NT2/D1 (cell line): ENCODE data around the gene C5orf63.

Experiments
- DNase-seq: peaks from one replicate; pipeline ENCODE4 v3.0.0-alpha.2; 2011; ENCODE audit warnings: low read depth, low spot score
- H3K27me3 ChIP-seq: 2 replicates; pipeline ENCODE4 v1.6.0; 2011; ENCODE audit warnings: mild to moderate bottlenecking; ENCODE audit not compliant: insufficient read length, insufficient read depth
- H3K36me3 ChIP-seq: 2 replicates; pipeline ENCODE4 v1.6.1; 2011; ENCODE audit warnings: mild to moderate bottlenecking, low read length, mixed read lengths; ENCODE audit not compliant: insufficient read depth, insufficient read length
- H3K4me1 ChIP-seq: 2 replicates; pipeline ENCODE4 v1.5.1; 2011; ENCODE audit not compliant: insufficient read depth, insufficient read length
- H3K4me3 ChIP-seq: 2 replicates; pipeline ENCODE4 v1.5.1; 2011; ENCODE audit warnings: low read depth; ENCODE audit not compliant: insufficient read length
- H3K9ac ChIP-seq: 2 replicates; pipeline ENCODE4 v1.6.0; 2011; ENCODE audit warnings: low read depth; ENCODE audit not compliant: insufficient read length
- H3K9me3 ChIP-seq: 2 replicates; pipeline ENCODE4 v1.5.1; 2011; ENCODE audit warnings: mild to moderate bottlenecking, low read length; ENCODE audit not compliant: insufficient read depth
- SUZ12 ChIP-seq: IDR thresholded peaks from 2 replicates; pipeline ENCODE4 v1.6.1; 2011; ENCODE audit not compliant: insufficient read length, insufficient read depth; ENCODE audit errors: extremely low read depth
- YY1 ChIP-seq: IDR thresholded peaks from 2 replicates; pipeline ENCODE4 v1.6.1; 2011; ENCODE audit not compliant: insufficient read length, insufficient read depth
- ZNF274 ChIP-seq: IDR thresholded peaks from 2 replicates; pipeline ENCODE4 v1.6.1; 2011; ENCODE audit warnings: mild to moderate bottlenecking, low read depth, low read length

Gene C5orf63

GRCh38 chr5:127085796-127086195 lies 12.5 kb upstream of the C5orf63 start:
- Histone ChIP-seq H3K27me3 (no peaks in the 10 kb centered on the region), H3K4me1 (no peaks in the 10 kb centered on the region), H3K9ac (no peak overlapping the region), H3K9me3 (no peaks in the 10 kb centered on the region), H3K36me3 (no peaks in the 10 kb centered on the region), H3K4me3 (no peak overlapping the region)
- TF ChIP-seq SUZ12 (no peak), ZNF274 (no peak)
- DNase-seq = no peak

GRCh38 chr5:127085371-127085770 lies 12.1 kb upstream of the C5orf63 start:
- DNase-seq = no peak
- H3K4me1 ChIP-seq = no peaks in the 10 kb centered on the region
- H3K27me3 ChIP-seq = no peaks in the 10 kb centered on the region
- H3K36me3 ChIP-seq = no peaks in the 10 kb centered on the region
- H3K9me3 ChIP-seq = no peaks in the 10 kb centered on the region
- no peak overlapping the region for H3K9ac ChIP-seq
- H3K4me3 ChIP-seq = no peak overlapping the region
- TF ChIP-seq SUZ12 = no peak
- no peak for TF ChIP-seq ZNF274
- no peak for TF ChIP-seq YY1

- no peak for DNase-seq
- Histone ChIP-seq H3K9me3 (no peaks in the 10 kb centered on the region), H3K27me3 (no peaks in the 10 kb centered on the region), H3K4me1 (no peaks in the 10 kb centered on the region), H3K4me3 (no peak overlapping the region), H3K9ac (no peak overlapping the region), H3K36me3 (no peaks in the 10 kb centered on the region)
- no peak for TF ChIP-seq ZNF274
- no peak for TF ChIP-seq SUZ12
- TF ChIP-seq YY1 = no peak
Measured at GRCh38 chr5:127084656-127085055, 11.4 kb upstream of the C5orf63 start.

- no peak overlapping the region for H3K9ac ChIP-seq
Measured at GRCh38 chr5:127083711-127084110, 10.4 kb upstream of the C5orf63 start.

GRCh38 chr5:127079994-127080491 lies 6.7 kb upstream of the C5orf63 start:
- H3K4me1 ChIP-seq = no peaks in the 10 kb centered on the region
- no peak overlapping the region for H3K9ac ChIP-seq
- TF ChIP-seq SUZ12 (no peak), YY1 (no peak), ZNF274 (no peak)
- peak; percentile 51 for DNase-seq
- no peaks in the 10 kb centered on the region for H3K27me3 ChIP-seq
- H3K9me3 ChIP-seq = no peaks in the 10 kb centered on the region
- H3K36me3 ChIP-seq = no peaks in the 10 kb centered on the region
- H3K4me3 ChIP-seq = no peak overlapping the region

More at GRCh38 chr5:127083711-127084110, 10.4 kb upstream of the C5orf63 start:
- H3K4me1 ChIP-seq = no peaks in the 10 kb centered on the region
- no peaks in the 10 kb centered on the region for H3K9me3 ChIP-seq
- DNase-seq = no peak
- no peaks in the 10 kb centered on the region for H3K36me3 ChIP-seq
- TF ChIP-seq YY1 (no peak), ZNF274 (no peak), SUZ12 (no peak)
- no peak overlapping the region for H3K4me3 ChIP-seq
- no peaks in the 10 kb centered on the region for H3K27me3 ChIP-seq

- Histone ChIP-seq H3K36me3 (no peaks in the 10 kb centered on the region), H3K9ac (no peak overlapping the region), H3K9me3 (no peaks in the 10 kb centered on the region), H3K27me3 (no peaks in the 10 kb centered on the region), H3K4me1 (no peaks in the 10 kb centered on the region), H3K4me3 (no peak overlapping the region)
- TF ChIP-seq SUZ12 (no peak), ZNF274 (no peak), YY1 (no peak)
- DNase-seq = no peak
Measured at GRCh38 chr5:127077366-127077765, 4.1 kb upstream of the C5orf63 start.

GRCh38 chr5:127076315-127077129 lies 3.2 kb upstream of the C5orf63 start:
- Histone ChIP-seq H3K4me1 (no peaks in the 10 kb centered on the region), H3K9me3 (no peaks in the 10 kb centered on the region), H3K36me3 (no peaks in the 10 kb centered on the region), H3K4me3 (no peak overlapping the region), H3K9ac (no peak overlapping the region), H3K27me3 (no peaks in the 10 kb centered on the region)
- TF ChIP-seq YY1 (no peak), SUZ12 (no peak), ZNF274 (no peak)
- no peak for DNase-seq
